Measurements from ENCODE around the gene NMB.
"Not testable (repeated sequence)": the region's sequence is repeated elsewhere in the genome, so short reads cannot be mapped to it uniquely, and the experiment has no call there.

NMB gene, protein sequence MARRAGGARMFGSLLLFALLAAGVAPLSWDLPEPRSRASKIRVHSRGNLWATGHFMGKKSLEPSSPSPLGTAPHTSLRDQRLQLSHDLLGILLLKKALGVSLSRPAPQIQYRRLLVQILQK

DNA sequence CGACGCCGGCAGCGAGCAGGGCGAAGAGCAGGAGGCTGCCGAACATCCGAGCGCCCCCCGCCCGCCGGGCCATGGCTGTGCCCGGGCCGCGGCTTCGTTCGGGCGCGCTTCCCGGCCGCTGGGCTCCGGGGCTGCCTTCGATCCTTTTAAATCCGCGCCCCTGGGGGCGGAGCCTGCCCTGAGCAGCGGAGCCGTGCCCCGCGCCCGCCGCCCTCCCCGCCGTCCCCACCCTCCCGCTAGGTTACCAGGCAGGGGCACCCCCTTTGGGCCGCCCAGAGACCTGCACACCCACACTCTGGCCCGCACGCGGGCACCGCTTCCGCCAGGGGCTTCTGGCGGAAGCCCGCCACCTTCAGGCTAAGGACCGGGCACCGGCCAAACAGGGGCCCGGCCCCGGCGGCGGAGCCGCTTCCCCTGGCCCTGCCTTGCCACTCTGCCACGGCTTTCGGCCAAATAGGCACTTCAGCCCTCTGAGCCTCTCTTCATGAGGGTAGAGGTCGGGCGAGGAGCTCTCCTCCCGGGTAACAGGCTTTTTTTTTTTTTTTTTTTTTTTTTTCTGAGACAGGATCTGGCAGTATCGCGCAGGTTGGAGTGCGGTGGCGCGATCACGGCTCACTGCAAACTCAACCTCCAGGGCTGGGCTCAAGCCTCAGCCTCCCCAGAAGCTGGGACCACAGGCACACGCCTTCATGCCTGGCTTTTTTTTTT lies at the start of gene NMB:
Gene NMB (minus strand): TSS at position 120 of the 708 bp plus-strand sequence. CDS start 47 bp downstream, at position 73.
- peak in 1 of 2 experiments; percentile 20 for DNase-seq (ENCODE audit: low read depth in 2 of 2)

DNA sequence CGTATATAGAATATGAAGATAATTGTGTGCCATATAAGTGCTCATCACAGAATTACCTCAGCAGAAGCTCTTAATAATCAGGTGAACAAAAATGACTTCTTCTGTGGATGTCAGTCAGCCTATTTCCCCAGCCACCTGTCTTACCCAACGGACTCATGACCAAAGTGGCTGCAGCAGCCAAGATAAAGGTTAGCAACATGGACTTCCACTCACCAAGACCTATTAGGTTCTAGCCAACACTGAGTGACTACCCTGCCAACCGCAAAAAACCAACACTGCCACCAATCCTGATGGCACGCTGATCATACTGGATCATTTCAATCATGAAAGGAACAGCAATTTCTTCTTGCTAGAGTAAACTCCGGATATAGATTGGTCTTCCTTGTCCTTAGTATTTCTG lies 45.8 kb upstream of the NMB start:
- DNase-seq (ENCODE audit: low read depth in 2 of 2) = no peak

DNA sequence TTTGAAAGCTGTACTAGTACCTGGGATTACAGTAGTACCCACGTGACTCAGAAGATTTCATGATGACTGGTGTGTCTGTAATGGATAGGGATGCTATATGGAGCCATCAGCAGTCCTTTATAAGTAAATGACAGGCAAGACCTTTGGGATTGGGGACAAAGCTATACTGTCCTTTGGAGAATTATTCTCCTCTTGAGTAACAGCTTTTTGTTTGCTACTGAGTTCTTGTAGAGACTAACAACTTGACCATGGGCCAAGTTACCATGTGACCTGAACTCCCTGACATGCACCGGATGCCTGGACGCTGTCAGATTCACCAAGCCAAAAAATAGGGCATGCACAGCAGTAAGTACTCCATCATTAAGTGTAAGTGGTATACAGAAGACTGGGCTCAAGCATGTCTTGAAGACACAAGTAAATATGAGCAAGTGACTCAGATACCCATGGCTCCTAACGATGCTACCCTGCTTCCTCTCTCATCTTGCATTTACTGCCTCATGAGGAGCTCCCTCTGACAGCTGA lies 45.0 kb upstream of the NMB start:
- DNase-seq (ENCODE audit: low read depth in 2 of 2) = no peak

DNA sequence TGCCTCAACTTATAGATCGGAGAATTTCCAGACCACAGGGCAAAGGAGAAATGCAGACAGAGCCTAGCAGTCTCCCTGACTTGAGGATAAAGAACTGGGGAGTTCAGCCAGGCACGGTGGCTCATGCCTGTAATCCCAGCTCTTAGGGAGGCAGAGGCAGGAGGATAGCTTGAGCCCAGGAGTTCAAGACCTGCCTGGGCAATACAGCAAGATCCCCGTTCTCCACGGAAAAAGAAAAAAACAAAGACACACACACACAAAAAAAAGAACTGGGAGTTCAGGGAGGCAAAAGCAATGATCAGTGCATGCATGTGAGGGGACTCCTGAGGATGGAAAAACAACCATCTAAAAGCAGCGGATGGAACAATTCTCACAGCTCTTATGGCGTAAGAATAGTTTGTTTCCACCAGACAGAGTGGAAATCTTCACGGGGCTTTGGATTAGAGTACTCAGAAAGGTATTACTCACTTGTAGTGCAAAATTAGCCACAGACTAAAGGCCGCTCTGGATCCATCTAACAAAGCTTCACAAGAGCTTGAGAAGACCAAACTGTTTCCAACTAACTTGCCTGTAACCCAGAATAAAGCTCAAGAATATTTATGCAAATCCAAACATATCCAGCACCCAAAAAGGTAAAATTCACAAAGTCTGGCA lies 41.7 kb upstream of the NMB start:
- no peak for DNase-seq (ENCODE audit: low read depth in 2 of 2)

DNA sequence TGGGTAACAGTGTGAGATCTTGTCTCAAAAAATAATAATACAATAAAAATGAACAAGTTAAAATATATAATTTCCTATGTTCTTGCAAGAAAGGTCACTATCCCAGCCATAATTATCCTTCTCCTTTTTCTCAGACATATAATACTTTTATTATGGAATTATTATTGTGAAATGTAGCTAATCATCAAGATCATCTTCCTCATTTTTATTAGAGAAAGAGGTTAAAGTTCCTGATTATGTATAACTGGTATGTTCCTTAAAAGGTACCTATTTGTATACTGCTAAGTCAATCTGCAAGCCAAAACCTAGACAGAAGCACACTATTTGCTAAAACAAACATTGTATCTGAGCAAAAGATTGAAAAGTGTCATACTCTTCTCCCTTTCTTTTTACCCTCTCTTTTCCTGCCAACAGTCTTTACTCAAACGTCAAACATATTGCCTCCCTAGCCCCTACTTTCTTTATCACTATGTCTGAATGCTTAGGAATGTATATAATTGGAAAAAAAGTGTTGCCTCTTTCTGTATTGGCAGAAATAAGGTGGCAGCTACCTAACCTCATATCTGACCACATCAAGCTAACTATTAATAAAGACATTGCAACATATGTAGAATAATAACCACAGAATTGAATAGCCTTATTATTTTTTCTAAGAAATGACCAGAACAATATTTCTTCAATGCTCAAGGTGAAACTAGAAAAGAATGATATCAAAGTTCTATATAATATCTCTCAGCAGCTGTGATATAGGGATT lies 39.4 kb upstream of the NMB start:
- DNase-seq (ENCODE audit: low read depth in 2 of 2) = no peak

DNA sequence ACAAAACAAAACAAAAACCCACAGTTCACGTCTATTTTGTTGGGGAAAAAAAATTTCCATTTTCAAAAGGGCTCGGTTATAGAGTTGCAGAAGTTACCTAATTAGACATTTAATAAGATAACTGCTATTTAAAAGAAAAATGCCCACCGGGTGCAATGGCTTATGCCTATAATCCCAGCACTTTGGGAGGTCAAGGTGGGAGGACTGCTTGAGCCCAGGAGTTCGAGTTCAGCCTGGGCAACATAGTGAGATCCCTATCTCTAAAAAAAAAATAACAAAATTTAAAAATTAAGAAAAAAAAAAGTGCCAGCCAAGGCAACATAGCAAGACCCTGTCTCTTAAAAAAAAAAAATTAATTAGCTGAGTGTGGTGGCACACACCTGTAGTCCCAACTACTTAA lies 38.8 kb upstream of the NMB start:
- DNase-seq (ENCODE audit: low read depth in 2 of 2) = no peak

DNA sequence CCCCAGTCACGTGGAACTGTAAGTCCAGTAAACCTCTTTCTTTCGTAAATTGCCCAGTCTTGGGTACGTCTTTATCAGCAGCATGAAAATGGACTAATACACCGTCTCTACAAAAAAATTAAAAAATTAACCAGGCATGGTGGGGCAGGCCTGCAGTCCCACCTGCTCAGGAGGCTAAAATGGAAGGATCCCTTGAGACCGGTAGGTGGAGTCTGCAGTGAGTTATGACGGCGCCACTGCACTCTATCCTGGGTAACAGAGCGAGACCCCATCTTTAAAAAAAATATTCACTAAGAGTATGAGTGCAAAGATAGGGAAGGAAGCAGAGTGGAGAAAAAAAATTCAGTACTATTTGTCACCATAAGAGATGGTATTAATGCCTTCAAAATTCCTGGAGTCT lies 32.3 kb upstream of the NMB start:
- no peak for DNase-seq (ENCODE audit: low read depth in 2 of 2)

DNA sequence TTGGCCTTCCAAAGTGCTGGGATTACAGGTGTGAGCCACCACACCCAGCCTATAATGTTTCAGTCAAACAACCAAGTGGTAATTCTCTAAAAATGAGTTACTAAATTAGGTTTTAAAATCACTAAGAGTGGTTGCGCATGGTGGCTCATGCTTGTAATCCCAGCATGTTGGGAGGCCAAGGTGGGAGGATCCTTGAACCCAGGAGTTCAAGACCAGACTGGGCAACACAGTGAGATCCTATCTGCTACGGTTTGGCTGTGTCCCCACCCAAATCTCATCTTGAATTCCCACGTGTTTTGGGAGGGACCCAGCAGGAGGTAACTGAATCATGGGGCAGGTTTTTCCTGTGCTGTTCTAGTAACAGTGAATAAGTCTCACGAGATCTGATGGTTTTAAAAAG lies 31.9 kb upstream of the NMB start:
- no peak for DNase-seq (ENCODE audit: low read depth in 2 of 2)

DNA sequence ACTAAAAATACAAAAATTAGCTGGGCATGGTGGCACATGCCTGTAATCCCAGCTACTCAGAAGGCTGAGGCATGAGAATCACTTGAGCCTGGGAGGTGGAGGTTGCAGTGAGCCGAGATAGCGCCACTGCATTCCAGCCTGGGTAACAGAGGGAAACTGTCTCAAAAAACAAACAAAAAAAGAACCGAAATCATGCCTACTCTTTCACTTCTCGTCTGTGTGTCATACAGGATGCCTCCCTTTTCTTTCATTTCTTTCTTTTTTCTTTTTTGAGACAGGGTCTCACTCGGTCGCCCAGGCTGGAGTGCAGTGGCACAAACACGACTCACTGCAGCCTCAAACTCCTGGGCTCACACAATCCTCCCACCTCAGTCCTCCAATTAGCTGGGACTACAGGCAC lies 28.4 kb upstream of the NMB start:
- not testable (repeated sequence) for DNase-seq (ENCODE audit: low read depth in 2 of 2)

DNA sequence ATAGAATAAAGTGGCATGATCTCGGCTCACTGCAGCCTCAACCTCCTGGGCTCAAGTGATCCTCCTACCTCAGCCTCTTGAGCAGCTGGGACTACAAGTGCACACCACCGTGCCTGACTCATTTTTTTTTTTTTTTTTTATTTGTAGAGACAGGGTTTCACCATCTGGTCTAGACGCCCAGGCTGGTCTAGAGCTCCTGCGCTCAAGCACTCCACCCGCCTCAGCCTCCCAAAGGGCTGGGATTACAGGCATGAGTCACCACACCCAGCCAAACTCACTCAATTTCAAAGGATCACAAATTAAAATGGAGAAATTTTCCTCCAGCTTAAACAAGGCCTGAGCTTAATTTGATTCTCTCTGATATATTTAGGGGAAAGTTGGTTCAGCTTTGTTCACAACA lies 27.3 kb upstream of the NMB start:
- DNase-seq (ENCODE audit: low read depth in 2 of 2) = peak; percentile 41 to 47

DNA sequence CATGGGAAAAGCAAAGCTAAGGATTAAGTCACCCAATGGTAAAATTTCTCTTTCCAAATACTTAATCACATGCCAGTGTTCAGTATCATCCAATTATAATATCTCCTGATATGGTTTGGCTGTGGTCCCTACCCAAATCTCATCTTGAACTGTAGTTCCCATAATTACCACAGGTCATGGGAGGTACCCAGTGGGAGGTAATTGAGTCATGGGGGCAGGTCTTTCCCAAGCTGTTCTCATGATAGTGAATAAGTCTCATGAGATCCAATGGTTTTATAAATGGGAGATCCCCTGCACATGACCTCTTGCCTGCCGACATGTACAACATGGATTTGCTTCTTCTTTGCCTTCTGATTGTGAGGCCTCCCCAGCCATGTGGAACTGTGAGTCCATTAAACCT lies 26.1 kb upstream of the NMB start:
- DNase-seq (ENCODE audit: low read depth in 2 of 2) = no peak

DNA sequence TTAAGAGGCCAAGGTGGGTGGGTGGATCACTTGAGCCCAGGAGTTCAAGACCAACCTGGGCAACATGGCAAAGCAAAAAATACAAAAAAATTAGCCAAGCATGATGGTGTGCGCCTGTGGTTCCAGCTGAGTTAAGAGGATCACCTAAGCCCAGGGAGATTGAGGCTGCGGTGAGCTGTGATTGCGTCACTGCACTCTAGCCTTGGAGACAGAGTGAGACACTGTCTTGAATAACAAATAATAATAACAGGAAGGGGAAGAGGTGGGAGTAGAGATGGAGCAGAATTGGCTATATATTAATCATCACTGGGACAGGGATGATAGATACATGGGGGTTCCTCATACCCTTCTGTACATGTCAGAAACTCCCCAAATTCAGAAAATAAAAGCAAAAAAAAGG lies 23.8 kb upstream of the NMB start:
- no peak for DNase-seq (ENCODE audit: low read depth in 2 of 2)

DNA sequence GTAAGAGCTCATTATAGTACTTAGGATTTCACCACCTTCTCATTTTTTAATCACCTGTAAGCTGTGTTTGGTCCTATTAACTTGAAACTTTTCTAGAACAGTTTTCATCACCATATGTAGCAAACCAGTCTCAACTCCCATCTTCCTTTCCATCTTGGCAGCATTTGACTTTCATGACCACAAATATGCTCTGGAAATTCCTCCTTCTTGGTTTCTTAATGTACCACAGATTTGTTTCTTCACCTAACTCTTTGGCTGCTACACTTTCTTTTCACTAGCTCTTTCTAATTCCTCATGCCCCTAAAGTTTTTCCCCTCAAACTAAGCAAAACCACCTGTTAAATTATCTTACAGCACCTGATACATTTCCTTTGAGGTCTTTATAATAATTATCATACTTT lies 13.2 kb upstream of the NMB start:
- peak; percentile 75 to 76 for DNase-seq (ENCODE audit: low read depth in 2 of 2)

DNA sequence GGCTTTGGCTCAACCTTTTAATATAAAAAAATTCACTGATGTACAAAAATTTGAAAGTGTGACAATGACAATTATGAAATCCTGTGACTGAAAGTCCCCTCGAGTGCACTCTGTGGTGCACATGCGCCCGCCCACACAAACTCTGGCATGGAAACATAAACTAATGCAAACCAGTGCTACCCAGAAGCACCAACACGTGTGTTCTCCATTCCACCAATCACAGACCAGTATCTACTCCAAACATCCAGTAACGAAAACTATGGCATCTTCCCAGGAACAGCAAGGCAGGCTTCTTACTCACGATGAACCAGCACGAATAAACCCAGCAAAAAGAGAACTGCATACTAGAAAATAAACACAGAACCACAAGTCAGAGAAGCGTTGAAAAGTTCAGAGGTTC lies 11.7 kb upstream of the NMB start:
- DNase-seq (ENCODE audit: low read depth in 2 of 2) = no peak

DNA sequence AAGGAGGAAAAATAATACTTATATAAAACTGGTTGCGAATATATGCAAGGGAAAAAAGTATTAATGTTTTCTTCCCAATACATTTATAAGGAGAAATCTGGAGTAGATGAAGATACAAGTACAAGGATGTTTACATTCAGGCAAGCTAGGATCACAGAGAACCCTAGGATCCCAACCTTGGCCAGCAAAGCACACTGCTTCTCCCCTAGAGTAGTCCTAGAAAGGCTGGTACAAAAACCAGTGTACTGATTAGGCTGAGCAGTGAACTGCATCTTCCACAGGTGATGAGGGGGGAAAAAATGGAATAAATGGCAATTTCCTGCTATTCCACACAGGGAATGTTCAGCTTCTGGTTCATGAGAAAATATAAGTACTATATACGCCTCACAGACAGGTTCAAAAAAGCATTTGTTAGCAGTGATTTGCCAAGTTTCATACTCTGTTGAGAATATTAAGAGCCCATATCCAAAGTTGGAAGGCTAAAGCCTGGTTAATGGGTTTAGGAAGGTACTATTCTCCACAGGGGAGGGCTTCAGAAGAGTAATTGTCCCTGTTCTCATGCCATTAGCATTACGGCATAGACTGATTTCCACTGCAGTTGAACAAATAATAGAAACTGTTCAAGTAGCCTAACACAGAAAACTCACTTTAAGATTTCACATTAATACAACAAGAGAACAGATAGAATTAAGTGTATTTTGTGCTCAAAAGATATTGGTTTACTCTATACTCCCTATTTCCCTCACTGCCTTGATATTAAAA lies 10.4 kb upstream of the NMB start:
- no peak for DNase-seq (ENCODE audit: low read depth in 2 of 2)

DNA sequence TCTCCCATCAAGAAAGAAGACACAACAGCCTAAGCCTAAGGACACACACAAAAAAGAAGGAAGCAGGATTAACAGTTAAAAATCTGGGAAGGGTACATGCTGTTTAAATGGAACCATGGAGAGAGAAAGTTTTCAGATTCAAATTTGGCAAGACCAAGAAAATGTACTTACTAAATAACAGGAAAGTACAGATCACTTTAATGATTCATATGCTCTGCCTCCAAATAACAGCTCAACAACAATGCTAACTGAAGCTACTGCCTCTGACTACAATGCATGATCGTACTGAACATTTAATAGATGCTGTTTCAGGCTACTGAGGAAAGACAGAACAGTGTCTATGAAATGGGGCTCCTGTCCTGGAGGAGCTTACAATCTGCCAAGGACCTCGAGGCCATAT lies 8.4 kb upstream of the NMB start:
- no peak for DNase-seq (ENCODE audit: low read depth in 2 of 2)

DNA sequence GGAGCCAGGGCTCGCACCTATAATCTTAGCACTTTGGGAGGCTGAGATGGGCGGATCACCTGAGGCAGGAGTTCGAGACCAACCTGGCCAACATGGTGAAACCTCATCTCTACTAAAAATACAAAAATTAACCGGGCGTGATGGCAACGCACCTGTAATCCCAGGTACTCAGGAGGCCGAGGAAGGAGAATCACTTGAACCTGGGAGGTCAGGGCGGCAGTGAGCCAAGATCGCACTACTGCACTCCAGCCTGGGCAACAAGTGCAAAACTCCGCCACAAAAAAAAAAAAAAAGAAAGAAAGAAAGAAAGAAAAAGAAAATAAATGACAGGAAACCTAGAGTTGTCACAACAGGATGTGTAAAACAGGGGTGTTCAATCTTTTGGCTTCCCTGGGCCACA lies 3.0 kb upstream of the NMB start:
- DNase-seq (ENCODE audit: low read depth in 2 of 2) = no peak

DNA sequence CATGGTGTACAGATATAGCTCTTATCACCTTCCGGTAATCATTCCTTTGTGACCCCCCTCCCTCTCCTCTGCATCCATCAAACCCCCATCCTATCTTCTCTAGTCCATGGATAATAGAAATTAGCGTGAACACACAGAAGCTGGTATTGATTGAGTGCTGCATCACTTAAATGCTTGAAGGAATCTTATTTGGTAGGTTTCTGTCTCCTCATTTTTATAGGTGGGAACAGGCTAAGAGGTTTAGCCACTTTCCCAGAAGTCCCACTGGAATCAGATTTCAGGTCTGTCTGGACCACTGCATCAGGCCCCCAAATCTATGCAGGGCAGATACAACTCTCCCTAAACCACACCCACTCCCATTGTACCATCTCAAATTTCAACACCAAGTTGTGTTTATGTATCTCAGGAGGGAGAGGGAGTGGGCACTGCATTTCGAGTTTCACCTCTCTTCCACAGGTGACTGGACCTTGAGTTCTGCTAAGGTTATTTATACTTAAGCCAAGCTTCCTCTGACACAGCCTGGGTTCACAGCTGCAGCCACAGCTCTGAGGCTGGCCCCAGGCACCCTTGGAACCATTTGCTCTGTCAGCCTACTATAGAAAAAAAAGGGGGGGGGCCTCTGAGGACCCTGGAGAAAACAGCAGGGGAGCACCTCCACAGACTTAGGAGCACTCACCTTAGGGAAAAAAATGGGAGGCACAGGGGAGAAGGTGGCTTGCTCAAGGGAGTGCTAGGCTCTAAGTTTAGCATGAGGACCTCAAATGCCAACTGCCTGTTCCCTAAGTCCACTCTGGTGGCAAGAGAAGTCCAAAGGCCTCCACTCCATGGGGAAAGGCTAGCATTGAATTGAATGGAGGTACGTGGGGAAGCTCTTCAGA lies 2.1 kb upstream of the NMB start:
- DNase-seq (ENCODE audit: low read depth in 2 of 2) = no peak

DNA sequence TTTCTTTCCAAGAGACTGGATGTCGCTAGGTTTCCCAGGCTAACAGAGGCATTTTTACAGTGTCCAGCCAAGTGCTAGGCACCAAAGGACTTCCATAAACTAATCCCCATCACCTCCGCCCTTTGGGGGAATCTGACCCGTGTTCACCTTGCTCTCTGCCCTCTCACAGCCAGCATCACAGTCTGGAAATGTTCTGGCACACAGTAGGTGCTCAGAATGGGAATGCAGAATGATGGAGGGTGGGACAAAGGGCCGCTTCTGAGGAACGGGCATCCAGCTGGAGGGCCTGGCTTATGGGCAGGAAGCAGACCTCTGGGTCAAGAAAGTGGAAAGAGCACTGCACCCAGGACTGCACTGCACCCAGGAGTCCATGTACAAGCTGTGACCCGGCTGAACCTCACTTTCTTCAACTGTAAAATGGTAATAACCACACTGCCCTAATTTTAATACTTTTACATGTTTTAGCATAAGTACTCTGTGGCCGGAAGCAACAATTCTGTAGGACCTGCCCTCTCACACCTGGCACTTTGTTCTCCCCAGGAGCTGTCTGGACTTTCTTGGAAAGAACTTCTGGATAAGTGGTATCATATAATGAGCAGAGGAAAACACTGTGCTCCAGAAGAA lies 901 bp upstream of the NMB start:
- no peak for DNase-seq (ENCODE audit: low read depth in 2 of 2)

DNA sequence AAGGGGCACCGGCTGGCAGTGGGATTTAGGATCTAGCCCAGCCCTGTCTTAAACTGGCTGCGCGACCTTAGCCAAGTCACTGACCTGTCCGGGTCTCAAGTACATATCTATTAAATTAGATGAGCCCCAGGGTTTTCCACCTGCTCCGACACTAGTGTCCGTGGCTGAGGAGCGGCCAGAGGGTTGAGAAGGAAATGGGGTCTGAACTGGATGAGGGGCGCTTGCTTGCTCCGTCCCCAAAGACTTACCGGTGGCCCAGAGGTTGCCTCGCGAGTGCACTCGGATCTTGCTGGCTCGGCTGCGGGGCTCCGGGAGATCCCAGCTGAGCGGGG lies 285 bp downstream of the NMB start:
- DNase-seq (ENCODE audit: low read depth in 2 of 2) = no peak

Data from fibroblast of skin of left biceps (primary cell).